Endothelial cell of umbilical vein (primary cell): ENCODE data around the gene SERPINA1. TPM values are rescaled to one million over a fixed set of nuclear protein-coding genes. Genes with fewer than 3 reads are reported as not detected.

Experiments
- BruUV-seq: library from RNA; stranded (reverse); fragments of 400-500 nt; replicated peaks from 2 replicates; lab custom pipeline; 2021; lab: Mats Ljungman, UMichigan
- CTCF ChIA-PET: fragments of 300-600, 350-600 bp; sonication (Branson Sonifier 250); formaldehyde crosslinking; loops from one replicate; lab custom pipeline; 2021; ENCODE audit warnings: antibody characterized with exemption, inconsistent platforms; lab: Charles Lee
- POLR2A ChIA-PET: fragments of 300-600, 350-600 bp; sonication (Branson Sonifier 250); formaldehyde crosslinking; loops from one replicate; lab custom pipeline; 2021; ENCODE audit warnings: antibody characterized with exemption, inconsistent platforms; lab: Charles Lee
- DNase-seq: peaks from one replicate; pipeline ENCODE4 v3.0.0-alpha.2; 2011; ENCODE audit warnings: low read depth, low spot score
- FAIRE-seq: peaks from 2 replicates; lab custom pipeline; 2011; peaks lifted over from hg19 to GRCh38; lab: Jason Lieb, UNC
- H2AFZ ChIP-seq: 2 replicates; pipeline ENCODE4 v1.6.0; 2012; ENCODE audit warnings: low read depth, low read length, control low read depth, inconsistent platforms
- H3K27ac ChIP-seq: 2 replicates; pipeline ENCODE4 v1.5.1; 2011; ENCODE audit warnings: low read depth, mild to moderate bottlenecking, control low read depth, low read length, moderate library complexity; ENCODE audit not compliant: insufficient read depth
- H3K27me3 ChIP-seq, 2 experiments: 2 replicates each; pipeline versions ENCODE4 v1.6.0 to v1.6.1; 2011; ENCODE audit warnings: low read length in 2 of 2, mixed read lengths in 1 of 2; ENCODE audit not compliant: control insufficient read depth in 2 of 2, insufficient read depth in 2 of 2
- H3K36me3 ChIP-seq, 2 experiments: 2 replicates in 1 of 2; 3 replicates in 1 of 2; pipeline ENCODE4 v1.5.1; 2011; ENCODE audit warnings: low read length in 2 of 2, mild to moderate bottlenecking in 1 of 2, moderate library complexity in 1 of 2; ENCODE audit not compliant: control insufficient read depth in 2 of 2, insufficient read depth in 2 of 2; ENCODE audit errors: extremely low read depth in 1 of 2
- H3K4me1 ChIP-seq: 3 replicates; pipeline ENCODE4 v1.5.1; 2011; ENCODE audit warnings: mild to moderate bottlenecking, low read length; ENCODE audit not compliant: control insufficient read depth, insufficient read depth; ENCODE audit errors: extremely low read depth
- H3K4me2 ChIP-seq: 2 replicates; pipeline ENCODE4 v1.6.1; 2011; ENCODE audit warnings: low read length, control low read depth, mixed read lengths; ENCODE audit not compliant: insufficient read depth
- H3K4me3 ChIP-seq, 3 experiments: fragments of 200-600 bp in 1 of 3; sonication (generic), shearing (Covaris generic) in 1 of 3; replicated peaks in 1 of 3; 2 replicates each; pipeline ENCODE4 v1.5.1; 2011 to 2016; ENCODE audit warnings: control low read depth in 3 of 3, low read length in 3 of 3, mild to moderate bottlenecking in 2 of 3, inconsistent platforms in 1 of 3, low read depth in 1 of 3, moderate library complexity in 1 of 3; ENCODE audit not compliant: insufficient read depth in 1 of 3
- H3K79me2 ChIP-seq: 2 replicates; pipeline ENCODE4 v1.6.0; 2012; ENCODE audit warnings: low read length, inconsistent platforms; ENCODE audit not compliant: control insufficient read depth, insufficient read depth
- H3K9ac ChIP-seq: replicated peaks from 2 replicates; pipeline ENCODE3; 2011; ENCODE audit warnings: low read length, control low read depth; ENCODE audit not compliant: insufficient read depth; ENCODE audit errors: extremely low read depth
- H3K9me1 ChIP-seq: replicated peaks from 3 replicates; pipeline ENCODE4 v1.6.0; 2011; ENCODE audit warnings: mild to moderate bottlenecking, low read length; ENCODE audit not compliant: control insufficient read depth, insufficient read depth; ENCODE audit errors: extremely low read depth
- H3K9me3 ChIP-seq: replicated peaks from 2 replicates; pipeline ENCODE4 v1.5.1; 2012; ENCODE audit warnings: low read length, inconsistent platforms; ENCODE audit not compliant: control insufficient read depth, insufficient read depth
- H4K20me1 ChIP-seq: replicated peaks from 2 replicates; pipeline ENCODE3; 2011; ENCODE audit warnings: mild to moderate bottlenecking, low read length; ENCODE audit not compliant: control insufficient read depth, insufficient read depth; ENCODE audit errors: extremely low read depth
- EZH2 ChIP-seq: IDR thresholded peaks from 2 replicates; pipeline ENCODE4 v1.6.1; 2012; ENCODE audit warnings: borderline replicate concordance, low read depth, mild to moderate bottlenecking, moderate library complexity, low read length, inconsistent platforms; ENCODE audit not compliant: severe bottlenecking
- FOS ChIP-seq: IDR thresholded peaks from 2 replicates; pipeline ENCODE4 v1.6.1; 2011; ENCODE audit warnings: mild to moderate bottlenecking, low read length, moderate library complexity, borderline replicate concordance; ENCODE audit not compliant: insufficient read depth
- GATA2 ChIP-seq: IDR thresholded peaks from 2 replicates; pipeline ENCODE4 v1.7.0; 2011; ENCODE audit warnings: low read depth, mild to moderate bottlenecking, moderate library complexity, mixed read lengths, low read length; ENCODE audit not compliant: insufficient read length, insufficient read depth
- JUN ChIP-seq: IDR thresholded peaks from 2 replicates; pipeline ENCODE4 v1.6.1; 2011; ENCODE audit warnings: borderline replicate concordance, low read depth; ENCODE audit not compliant: insufficient read length, insufficient read depth
- MYC ChIP-seq: IDR thresholded peaks from one replicate; pipeline ENCODE4 v1.6.1; 2011; ENCODE audit warnings: mild to moderate bottlenecking, low read depth, low read length
- POLR2A ChIP-seq: IDR thresholded peaks from 2 replicates; pipeline ENCODE4 v1.6.1; 2012; ENCODE audit warnings: low read depth, mild to moderate bottlenecking, control low read depth, low read length
- POLR2AphosphoS5 ChIP-seq: IDR thresholded peaks from 2 replicates; pipeline ENCODE4 v1.6.1; 2012; ENCODE audit warnings: low read depth, mild to moderate bottlenecking, control low read depth, low read length, moderate library complexity; ENCODE audit not compliant: insufficient read depth
- dilution Hi-C: fragments of 300-500 bp; cut with MboI; formaldehyde crosslinking; loops from one replicate; pipeline ENCODE4 v1.15.0; 2019; ENCODE audit warnings: low sequenced_read_pairs; ENCODE audit not compliant: extremely low pct_ligation_motif_present
- intact Hi-C: fragments of 100-400 bp; cut with micrococcal nuclease; formaldehyde crosslinking; loops from one replicate; pipeline ENCODE4 v1.10.0; 2022
- polyA plus RNA-seq, 4 experiments: library from polyadenylated mRNA; depleted of rRNA in 3 of 4; stranded (reverse) in 3 of 4; unstranded in 1 of 4; fragments of >200 nt; gene quantifications; 2 replicates each; pipeline versions ENCODE4 v1.2.1 to v1.2.3, GENCODE V29; 2011 to 2012; ENCODE audit warnings: missing spikeins in 1 of 4
- total RNA-seq: library from RNA; stranded (reverse); gene quantifications from 2 replicates; pipeline ENCODE4 v1.2.3, GENCODE V29; 2021
- TF ChIP-seq, protein P1 (sequence below), 2 donors: IDR thresholded peaks; 1 replicate in 1 of 2; 2 replicates in 1 of 2; pipeline ENCODE4 v1.5.1; 2011; ENCODE audit warnings: low read length in 2 of 2, mild to moderate bottlenecking in 2 of 2, moderate library complexity in 2 of 2, control low read depth in 1 of 2, inconsistent platforms in 1 of 2, low read depth in 1 of 2; ENCODE audit not compliant: insufficient read depth in 1 of 2; ENCODE audit errors: extremely low read depth in 1 of 2
- TF ChIP-seq, protein P2 (sequence below): IDR thresholded peaks from 2 replicates; pipeline ENCODE4 v1.6.1; 2011; ENCODE audit not compliant: insufficient read depth, insufficient read length

The SERPINA1 gene
- total and polyA plus RNA-seq, 2 donors (not counting 3 experiments of a cell fraction or from before 2014, with no cell fraction given) = not detected

DNA sequence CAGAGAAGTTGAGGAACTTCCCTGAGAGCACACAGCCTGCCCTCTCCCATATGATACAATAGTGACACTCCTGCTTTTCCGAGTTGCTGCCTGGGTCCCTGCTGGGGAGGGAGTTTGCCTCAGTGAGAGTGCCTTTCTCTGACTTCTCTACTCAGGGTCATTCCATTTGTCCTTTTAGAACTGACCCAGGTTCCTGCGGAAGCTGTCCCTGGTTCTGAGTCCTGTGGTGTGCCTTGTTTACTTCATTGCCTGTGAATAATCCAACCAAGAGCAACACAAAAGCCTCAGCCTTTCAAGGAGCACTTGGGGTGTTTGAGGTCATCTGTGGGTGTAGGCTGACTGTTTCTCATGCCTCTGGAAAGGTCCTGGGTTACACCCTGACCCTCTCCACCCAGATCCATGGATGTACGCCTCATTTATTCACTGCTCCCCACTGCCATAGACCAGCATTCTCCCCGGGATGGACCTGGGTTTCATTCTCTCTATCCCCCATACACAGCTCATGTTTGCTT lies 13.6 kb downstream of the SERPINA1 start:
- Histone ChIP-seq H3K27me3 (no peaks in the 10 kb centered on the region), H3K36me3 (no peaks in the 10 kb centered on the region), H3K79me2 (no peaks in the 10 kb centered on the region), H3K4me3 (no peak overlapping the region), H3K9ac (no peak overlapping the region), H3K4me2 (no peak overlapping the region), H4K20me1 (no peaks in the 10 kb centered on the region), H3K9me1 (no peaks in the 10 kb centered on the region), H3K27ac (no peak overlapping the region), H3K4me1 (no peaks in the 10 kb centered on the region), H2AFZ (no peak overlapping the region), H3K9me3 (no peaks in the 10 kb centered on the region)
- intact Hi-C loops = no loop called here
- CTCF ChIA-PET = no interaction called here
- POLR2A ChIA-PET = no interaction called here
- BruUV-seq = no TSS peak
- dilution Hi-C loops = no loop called here
- FAIRE-seq (no peak), DNase-seq (no peak)
- TF ChIP-seq MYC (no peak), POLR2AphosphoS5 (no peak), FOS (no peak), JUN (no peak), GATA2 (no peak), POLR2A (no peak), EZH2 (no peak)
- TF ChIP-seq, protein P1, sequence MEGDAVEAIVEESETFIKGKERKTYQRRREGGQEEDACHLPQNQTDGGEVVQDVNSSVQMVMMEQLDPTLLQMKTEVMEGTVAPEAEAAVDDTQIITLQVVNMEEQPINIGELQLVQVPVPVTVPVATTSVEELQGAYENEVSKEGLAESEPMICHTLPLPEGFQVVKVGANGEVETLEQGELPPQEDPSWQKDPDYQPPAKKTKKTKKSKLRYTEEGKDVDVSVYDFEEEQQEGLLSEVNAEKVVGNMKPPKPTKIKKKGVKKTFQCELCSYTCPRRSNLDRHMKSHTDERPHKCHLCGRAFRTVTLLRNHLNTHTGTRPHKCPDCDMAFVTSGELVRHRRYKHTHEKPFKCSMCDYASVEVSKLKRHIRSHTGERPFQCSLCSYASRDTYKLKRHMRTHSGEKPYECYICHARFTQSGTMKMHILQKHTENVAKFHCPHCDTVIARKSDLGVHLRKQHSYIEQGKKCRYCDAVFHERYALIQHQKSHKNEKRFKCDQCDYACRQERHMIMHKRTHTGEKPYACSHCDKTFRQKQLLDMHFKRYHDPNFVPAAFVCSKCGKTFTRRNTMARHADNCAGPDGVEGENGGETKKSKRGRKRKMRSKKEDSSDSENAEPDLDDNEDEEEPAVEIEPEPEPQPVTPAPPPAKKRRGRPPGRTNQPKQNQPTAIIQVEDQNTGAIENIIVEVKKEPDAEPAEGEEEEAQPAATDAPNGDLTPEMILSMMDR (IDR thresholded peaks at IDR 0.05; ENCODE audit: extremely low read depth in 1 of 2, insufficient read depth in 1 of 2, low read depth in 1 of 2, low read length in 2 of 2) = no peak
- TF ChIP-seq, protein P2, sequence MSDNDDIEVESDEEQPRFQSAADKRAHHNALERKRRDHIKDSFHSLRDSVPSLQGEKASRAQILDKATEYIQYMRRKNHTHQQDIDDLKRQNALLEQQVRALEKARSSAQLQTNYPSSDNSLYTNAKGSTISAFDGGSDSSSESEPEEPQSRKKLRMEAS = no peak
